ENCODE data around the gene GATAD2B. TPM values are rescaled to one million over a fixed set of nuclear protein-coding genes. Genes with fewer than 3 reads are reported as not detected.
A peak's percentile ranks its signal among the peaks of the same experiment; 100 is the strongest.

Gene GATAD2B
- polyA plus RNA-seq, 3 donors, result 1.1 to 11.0 (median 2.0) TPM

DNA sequence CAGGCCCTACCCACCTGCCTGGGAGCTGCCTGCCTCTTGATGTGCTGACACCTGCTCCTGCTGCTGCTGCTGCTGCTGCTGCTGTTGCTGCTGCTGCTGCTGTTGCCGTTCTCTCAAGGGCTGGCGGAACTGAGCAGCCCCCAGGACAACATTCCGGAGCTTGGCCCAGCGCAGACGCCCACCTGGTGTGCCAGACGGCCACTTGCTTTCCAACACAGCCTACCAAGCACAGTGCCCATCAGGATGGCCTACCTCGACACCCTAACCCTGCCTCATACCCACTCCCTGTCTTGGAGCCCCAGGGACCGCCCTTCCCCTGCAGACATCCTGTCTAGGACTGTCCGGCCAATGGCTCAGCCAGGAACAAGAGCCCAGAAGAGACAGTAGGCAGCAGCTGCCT, 12.0 kb upstream of the GATAD2B start:
- Mint-ChIP-seq H3K36me3 (peaks cover 83 to 100% of the 10 kb centered on the region in 2 donors), H3K4me1 (no peaks in the 10 kb centered on the region), H3K4me3 (peak overlapping the region in 1 of 2 donors; percentile 16), H3K9me3 (no peaks in the 10 kb centered on the region), H3K27me3 (ENCODE audit: low read depth in 3 of 3) (peaks cover 0 to 5% (median 0%) of the 10 kb centered on the region in 3 donors), H3K27ac (peak overlapping the region in 3 of 7 donors; percentile 46 to 61 (median 46))
- Histone ChIP-seq H4K20me1 (ENCODE audit: insufficient read depth, low read length) (peaks cover 88% of the 10 kb centered on the region), H3K27me3 (ENCODE audit: control insufficient read depth in 2 of 2, insufficient read depth in 2 of 2, low read length in 2 of 2) (no peaks in the 10 kb centered on the region), H3K4me2 (replicated peaks; ENCODE audit: extremely low read depth, low read length, poor library complexity, severe bottlenecking) (no peak overlapping the region), H3K9me3 (replicated peaks in 1 of 2; ENCODE audit: control insufficient read depth in 1 of 2, insufficient read depth in 1 of 2, low read length in 2 of 2) (no peaks in the 10 kb centered on the region), H3K4me3 (replicated peaks in 1 of 3; ENCODE audit: low read depth in 2 of 3, low read length in 3 of 3) (no peak overlapping the region), H3K36me3 (replicated peaks in 1 of 2; ENCODE audit: control insufficient read depth in 1 of 2, insufficient read depth in 2 of 2, low read length in 2 of 2) (peaks cover 91 to 97% of the 10 kb centered on the region in 2 donors), H3K27ac (ENCODE audit: low read depth in 1 of 2, low read length in 2 of 2) (peak overlapping the region in 1 of 2 donors; percentile 45), H3K9ac (ENCODE audit: insufficient read depth, low read length, poor library complexity, severe bottlenecking) (no peak overlapping the region), H2AFZ (ENCODE audit: insufficient read depth, low read depth, low read length, poor library complexity, severe bottlenecking) (no peak overlapping the region), H3K4me1 (ENCODE audit: control insufficient read depth in 1 of 2, insufficient read depth in 2 of 2, low read length in 2 of 2) (no peaks in the 10 kb centered on the region), H3K79me2 (ENCODE audit: insufficient read depth, low read length) (peaks cover 34% of the 10 kb centered on the region)
- intact Hi-C loops (cut with micrococcal nuclease), result no loop called here
- TF ChIP-seq, protein P1, sequence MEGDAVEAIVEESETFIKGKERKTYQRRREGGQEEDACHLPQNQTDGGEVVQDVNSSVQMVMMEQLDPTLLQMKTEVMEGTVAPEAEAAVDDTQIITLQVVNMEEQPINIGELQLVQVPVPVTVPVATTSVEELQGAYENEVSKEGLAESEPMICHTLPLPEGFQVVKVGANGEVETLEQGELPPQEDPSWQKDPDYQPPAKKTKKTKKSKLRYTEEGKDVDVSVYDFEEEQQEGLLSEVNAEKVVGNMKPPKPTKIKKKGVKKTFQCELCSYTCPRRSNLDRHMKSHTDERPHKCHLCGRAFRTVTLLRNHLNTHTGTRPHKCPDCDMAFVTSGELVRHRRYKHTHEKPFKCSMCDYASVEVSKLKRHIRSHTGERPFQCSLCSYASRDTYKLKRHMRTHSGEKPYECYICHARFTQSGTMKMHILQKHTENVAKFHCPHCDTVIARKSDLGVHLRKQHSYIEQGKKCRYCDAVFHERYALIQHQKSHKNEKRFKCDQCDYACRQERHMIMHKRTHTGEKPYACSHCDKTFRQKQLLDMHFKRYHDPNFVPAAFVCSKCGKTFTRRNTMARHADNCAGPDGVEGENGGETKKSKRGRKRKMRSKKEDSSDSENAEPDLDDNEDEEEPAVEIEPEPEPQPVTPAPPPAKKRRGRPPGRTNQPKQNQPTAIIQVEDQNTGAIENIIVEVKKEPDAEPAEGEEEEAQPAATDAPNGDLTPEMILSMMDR (IDR thresholded peaks at IDR 0.05), result no peak
- 99% methylated on average over 8 of the region's 9 CpGs for WGBS (ENCODE audit: insufficient coverage)
- no peak for DNase-seq

DNA sequence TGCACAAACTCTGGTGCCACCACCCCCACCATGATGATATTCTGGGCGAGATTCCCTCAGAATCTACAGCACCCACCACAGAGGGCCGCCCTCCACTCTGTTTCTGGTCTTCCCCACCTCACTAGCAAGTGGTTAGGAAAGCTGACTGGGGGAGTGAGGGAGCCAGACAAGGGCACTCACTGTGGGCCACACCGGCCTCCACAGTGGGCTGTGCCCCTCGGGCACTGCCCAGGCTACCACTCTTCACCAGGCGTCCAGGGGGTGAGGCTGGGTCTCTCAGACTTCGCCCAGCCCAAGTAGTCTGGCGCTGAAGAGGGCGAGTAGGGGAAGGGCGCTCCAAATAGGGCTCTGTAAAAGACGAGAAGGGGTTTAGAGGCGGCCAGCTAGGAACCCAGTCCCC, 11.2 kb upstream of the GATAD2B start:
- no peaks in the 10 kb centered on the region for H3K4me1 ChIP-seq (ENCODE audit: control insufficient read depth in 1 of 2, insufficient read depth in 2 of 2, low read length in 2 of 2)
- Mint-ChIP-seq H3K9me3 (no peaks in the 10 kb centered on the region), H3K27ac (peak overlapping the region in 2 of 7 donors; percentile 7 to 82), H3K4me3 (no peak overlapping the region), H3K27me3 (ENCODE audit: low read depth in 3 of 3) (peaks cover 0 to 5% (median 0%) of the 10 kb centered on the region in 3 donors), H3K36me3 (peaks cover 81 to 100% of the 10 kb centered on the region in 2 donors), H3K4me1 (peaks cover 4% of the 10 kb centered on the region)
- H3K36me3 ChIP-seq (replicated peaks in 1 of 2; ENCODE audit: control insufficient read depth in 1 of 2, insufficient read depth in 2 of 2, low read length in 2 of 2), result peaks cover 89 to 97% of the 10 kb centered on the region in 2 donors
- H3K27ac ChIP-seq (ENCODE audit: low read depth in 1 of 2, low read length in 2 of 2), result no peak overlapping the region
- H3K79me2 ChIP-seq (ENCODE audit: insufficient read depth, low read length), result peaks cover 26% of the 10 kb centered on the region
- H4K20me1 ChIP-seq (ENCODE audit: insufficient read depth, low read length), result peaks cover 88% of the 10 kb centered on the region
- H3K9ac ChIP-seq (ENCODE audit: insufficient read depth, low read length, poor library complexity, severe bottlenecking), result no peak overlapping the region
- no peak overlapping the region for H3K4me2 ChIP-seq (replicated peaks; ENCODE audit: extremely low read depth, low read length, poor library complexity, severe bottlenecking)
- TF ChIP-seq, protein P1 (IDR thresholded peaks at IDR 0.05), result no peak
- 98% methylated on average over 9 of the region's 11 CpGs for WGBS (ENCODE audit: insufficient coverage)
- no peak overlapping the region for H3K4me3 ChIP-seq (replicated peaks in 1 of 3; ENCODE audit: low read depth in 2 of 3, low read length in 3 of 3)
- no peaks in the 10 kb centered on the region for H3K27me3 ChIP-seq (ENCODE audit: control insufficient read depth in 2 of 2, insufficient read depth in 2 of 2, low read length in 2 of 2)
- intact Hi-C loops (cut with micrococcal nuclease), result no loop called here
- no peak for DNase-seq
- H2AFZ ChIP-seq (ENCODE audit: insufficient read depth, low read depth, low read length, poor library complexity, severe bottlenecking), result no peak overlapping the region
- no peaks in the 10 kb centered on the region for H3K9me3 ChIP-seq (replicated peaks in 1 of 2; ENCODE audit: control insufficient read depth in 1 of 2, insufficient read depth in 1 of 2, low read length in 2 of 2)

Data from CD14-positive monocyte (primary cell).